ENCODE data around the gene ELF1. TPM values are rescaled to one million over a fixed set of nuclear protein-coding genes. Genes with fewer than 3 reads are reported as not detected.

The ELF1 gene
- total and polyA plus RNA-seq, 2 of the 8 experiments (the other 6 are each of a cell fraction or from before 2014, with no cell fraction given): 5.6 to 18.2 TPM

GRCh38 chr13:40895227-40896184 is 123.6 kb downstream of the ELF1 start:
- POLR2A ChIA-PET (ENCODE audit: partially characterized antibody): no interaction called here
- Histone ChIP-seq H2AK5ac (ENCODE audit: low read depth, low read length) (no peak overlapping the region), H3K27ac (ENCODE audit: low read depth, low read length) (no peak overlapping the region), H3K56ac (replicated peaks; ENCODE audit: insufficient read length, low read depth, low read length) (no peak overlapping the region), H3K79me2 (ENCODE audit: control insufficient read depth in 1 of 2, insufficient read depth in 2 of 2, low read length in 2 of 2) (no peaks in the 10 kb centered on the region), H3K4me3 (ENCODE audit: extremely low read depth in 1 of 4, insufficient read depth in 2 of 4, low read depth in 3 of 4, low read length in 4 of 4) (no peak overlapping the region), H4K91ac (replicated peaks; ENCODE audit: insufficient read length, low read length) (no peak overlapping the region), H2BK15ac (ENCODE audit: low read length) (no peak overlapping the region), H2BK12ac (ENCODE audit: low read depth, low read length) (no peak overlapping the region), H2BK120ac (replicated peaks; ENCODE audit: low read depth, low read length) (no peak overlapping the region), H3K23me2 (ENCODE audit: low read depth, low read length) (no peaks in the 10 kb centered on the region; the same call in 1 of the 2 replicates), H3K4ac (replicated peaks; ENCODE audit: insufficient read length, low read depth, low read length) (no peak overlapping the region), H2AFZ (ENCODE audit: low read length) (no peak overlapping the region), H3K4me1 (replicated peaks in 1 of 4; ENCODE audit: control insufficient read depth in 3 of 4, insufficient read depth in 4 of 4, low read length in 3 of 4) (no peaks in the 10 kb centered on the region), H3K79me1 (ENCODE audit: low read depth, low read length) (no peaks in the 10 kb centered on the region), H3K23ac (ENCODE audit: insufficient read length) (no peak overlapping the region), H4K5ac (ENCODE audit: insufficient read length, low read depth, low read length) (no peak overlapping the region), H2BK5ac (ENCODE audit: low read depth, low read length) (no peak overlapping the region), H3K36me3 (ENCODE audit: control insufficient read depth in 2 of 4, insufficient read depth in 4 of 4, low read length in 3 of 4) (no peaks in the 10 kb centered on the region), H3K27me3 (replicated peaks in 1 of 4; ENCODE audit: control insufficient read depth in 3 of 4, extremely low read depth in 1 of 4, insufficient read depth in 3 of 4, low read length in 3 of 4) (no peaks in the 10 kb centered on the region; a peak in 1 of 7 replicates), H3K4me2 (ENCODE audit: insufficient read depth in 1 of 2, low read depth in 2 of 2, low read length in 2 of 2) (no peak overlapping the region), H3K14ac (ENCODE audit: insufficient read length) (no peak overlapping the region), H4K8ac (ENCODE audit: extremely low read depth, insufficient read depth, low read length) (no peak overlapping the region), H2BK20ac (ENCODE audit: low read length) (no peak overlapping the region), H4K20me1 (replicated peaks in 1 of 2; ENCODE audit: control insufficient read depth in 1 of 2, insufficient read depth in 2 of 2, low read length in 2 of 2) (no peaks in the 10 kb centered on the region), H3K18ac (ENCODE audit: extremely low read depth, low read length) (no peak overlapping the region), H3K9me3 (ENCODE audit: insufficient read depth in 2 of 2, low read depth in 1 of 2, low read length in 1 of 2) (peaks cover 0 to 6% of the 10 kb centered on the region in 2 experiments; a peak in 1 of 4 replicates), H3K9ac (replicated peaks in 1 of 4; ENCODE audit: extremely low read depth in 1 of 4, low read depth in 3 of 4, low read length in 3 of 4) (no peak overlapping the region)
- no peak for DNase-seq (ENCODE audit: low read depth in 1 of 2, low spot score in 2 of 2)
- CTCF ChIA-PET (ENCODE audit: partially characterized antibody): interaction anchor here (0.8 kb wide), 1 partner anchor 12 kb away, joined by 3 read pairs; no protein-coding TSS in a partner anchor
- WGBS, 2 experiments (ENCODE audit: extremely low coverage in 1 of 2, insufficient coverage in 1 of 2, insufficient read length in 1 of 2, insufficient replicate concordance in 2 of 2, low coverage in 1 of 2, low lambda C conversion rate in 2 of 2, missing lambda C conversion rate in 1 of 2): 81% methylated on average over 5 of the region's 5 CpGs; no CpG with 5 or more reads in 1 of the 2 experiments
- no peak for FAIRE-seq
- TF ChIP-seq RNF2 (IDR thresholded peaks at IDR 0.05; ENCODE audit: borderline replicate concordance, low read depth, low read length, missing control alignments, poor library complexity, severe bottlenecking): no peak
- TF ChIP-seq KDM5A (IDR thresholded peaks at IDR 0.05; ENCODE audit: low read length): no peak
- TF ChIP-seq SIN3A (conservative IDR thresholded peaks at IDR 0.05 in 1 of 2, IDR thresholded peaks at IDR 0.05 in 1 of 2; ENCODE audit: low read depth in 1 of 2, low read length in 2 of 2): no peak
- TF ChIP-seq RBBP5 (IDR thresholded peaks at IDR 0.05; ENCODE audit: borderline replicate concordance, low read depth, low read length): no peak
- TF ChIP-seq CTBP2 (IDR thresholded peaks at IDR 0.05; ENCODE audit: borderline replicate concordance, insufficient read depth, insufficient read length, low read length): no peak
- TF ChIP-seq CBX8 (IDR thresholded peaks at IDR 0.05; ENCODE audit: borderline replicate concordance, low read depth, low read length): no peak
- no peak for TF ChIP-seq CREB1 (IDR thresholded peaks at IDR 0.05)
- TF ChIP-seq BACH1 (IDR thresholded peaks at IDR 0.05; ENCODE audit: low read length): no peak
- TF ChIP-seq EP300 (IDR thresholded peaks at IDR 0.05; ENCODE audit: borderline replicate concordance in 1 of 2, low read depth in 2 of 2, low read length in 2 of 2): no peak
- no peak for TF ChIP-seq MAX (IDR thresholded peaks at IDR 0.05)
- TF ChIP-seq EGR1 (IDR thresholded peaks at IDR 0.05; ENCODE audit: borderline replicate concordance, low read depth, low read length): no peak
